DND-41 (cell line): Measurements from ENCODE around the gene DMPK.

Experiments used
- EZH2 ChIP-seq: IDR thresholded peaks from 3 replicates; pipeline ENCODE4 v1.6.1; 2012; ENCODE audit warnings: borderline replicate concordance, low read depth, mild to moderate bottlenecking, moderate library complexity, low read length, inconsistent platforms; ENCODE audit not compliant: severe bottlenecking
- TF ChIP-seq, protein P1 (sequence below): IDR thresholded peaks from 2 replicates; pipeline ENCODE4 v1.5.1; 2012; ENCODE audit warnings: borderline replicate concordance, low read length, moderate library complexity, mild to moderate bottlenecking; ENCODE audit not compliant: poor library complexity, severe bottlenecking; ENCODE audit errors: extremely low read depth

DNA sequence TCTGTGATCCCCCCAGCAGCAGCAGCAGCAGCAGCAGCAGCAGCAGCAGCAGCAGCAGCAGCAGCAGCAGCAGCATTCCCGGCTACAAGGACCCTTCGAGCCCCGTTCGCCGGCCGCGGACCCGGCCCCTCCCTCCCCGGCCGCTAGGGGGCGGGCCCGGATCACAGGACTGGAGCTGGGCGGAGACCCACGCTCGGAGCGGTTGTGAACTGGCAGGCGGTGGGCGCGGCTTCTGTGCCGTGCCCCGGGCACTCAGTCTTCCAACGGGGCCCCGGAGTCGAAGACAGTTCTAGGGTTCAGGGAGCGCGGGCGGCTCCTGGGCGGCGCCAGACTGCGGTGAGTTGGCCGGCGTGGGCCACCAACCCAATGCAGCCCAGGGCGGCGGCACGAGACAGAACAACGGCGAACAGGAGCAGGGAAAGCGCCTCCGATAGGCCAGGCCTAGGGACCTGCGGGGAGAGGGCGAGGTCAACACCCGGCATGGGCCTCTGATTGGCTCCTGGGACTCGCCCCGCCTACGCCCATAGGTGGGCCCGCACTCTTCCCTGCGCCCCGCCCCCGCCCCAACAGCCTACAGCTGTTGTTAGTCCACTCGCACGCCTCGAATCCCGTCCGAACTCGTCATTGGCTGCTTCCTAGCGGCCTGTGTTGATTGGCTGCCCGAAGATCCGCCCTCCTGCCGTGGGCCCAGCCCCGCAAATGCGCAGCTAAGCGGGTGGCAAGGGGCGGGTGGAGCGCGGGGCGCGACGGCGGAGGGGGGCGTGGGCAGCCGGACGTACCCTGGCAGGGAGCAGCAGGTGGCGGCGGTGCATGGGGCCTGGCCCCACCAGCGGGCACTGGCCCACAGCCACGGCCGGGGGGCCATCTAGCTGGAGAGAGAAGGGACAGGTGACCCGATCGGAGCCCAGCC is 11.8 kb downstream of the DMPK start:
- TF ChIP-seq, protein P1, sequence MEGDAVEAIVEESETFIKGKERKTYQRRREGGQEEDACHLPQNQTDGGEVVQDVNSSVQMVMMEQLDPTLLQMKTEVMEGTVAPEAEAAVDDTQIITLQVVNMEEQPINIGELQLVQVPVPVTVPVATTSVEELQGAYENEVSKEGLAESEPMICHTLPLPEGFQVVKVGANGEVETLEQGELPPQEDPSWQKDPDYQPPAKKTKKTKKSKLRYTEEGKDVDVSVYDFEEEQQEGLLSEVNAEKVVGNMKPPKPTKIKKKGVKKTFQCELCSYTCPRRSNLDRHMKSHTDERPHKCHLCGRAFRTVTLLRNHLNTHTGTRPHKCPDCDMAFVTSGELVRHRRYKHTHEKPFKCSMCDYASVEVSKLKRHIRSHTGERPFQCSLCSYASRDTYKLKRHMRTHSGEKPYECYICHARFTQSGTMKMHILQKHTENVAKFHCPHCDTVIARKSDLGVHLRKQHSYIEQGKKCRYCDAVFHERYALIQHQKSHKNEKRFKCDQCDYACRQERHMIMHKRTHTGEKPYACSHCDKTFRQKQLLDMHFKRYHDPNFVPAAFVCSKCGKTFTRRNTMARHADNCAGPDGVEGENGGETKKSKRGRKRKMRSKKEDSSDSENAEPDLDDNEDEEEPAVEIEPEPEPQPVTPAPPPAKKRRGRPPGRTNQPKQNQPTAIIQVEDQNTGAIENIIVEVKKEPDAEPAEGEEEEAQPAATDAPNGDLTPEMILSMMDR = peak; percentile 91
- TF ChIP-seq EZH2 = no peak
